SHP77 (cell line): Measurements from ENCODE around the gene ATP5F1D.
"Not testable (repeated sequence)": the region's sequence is repeated elsewhere in the genome, so short reads cannot be mapped to it uniquely, and the experiment has no call there.

ENCODE experiments used
- DNase-seq, 2 experiments: peaks; one replicate each; lab custom pipeline; 2025; lab: John Stamatoyannopoulos, UW

The ATP5F1D gene

DNA sequence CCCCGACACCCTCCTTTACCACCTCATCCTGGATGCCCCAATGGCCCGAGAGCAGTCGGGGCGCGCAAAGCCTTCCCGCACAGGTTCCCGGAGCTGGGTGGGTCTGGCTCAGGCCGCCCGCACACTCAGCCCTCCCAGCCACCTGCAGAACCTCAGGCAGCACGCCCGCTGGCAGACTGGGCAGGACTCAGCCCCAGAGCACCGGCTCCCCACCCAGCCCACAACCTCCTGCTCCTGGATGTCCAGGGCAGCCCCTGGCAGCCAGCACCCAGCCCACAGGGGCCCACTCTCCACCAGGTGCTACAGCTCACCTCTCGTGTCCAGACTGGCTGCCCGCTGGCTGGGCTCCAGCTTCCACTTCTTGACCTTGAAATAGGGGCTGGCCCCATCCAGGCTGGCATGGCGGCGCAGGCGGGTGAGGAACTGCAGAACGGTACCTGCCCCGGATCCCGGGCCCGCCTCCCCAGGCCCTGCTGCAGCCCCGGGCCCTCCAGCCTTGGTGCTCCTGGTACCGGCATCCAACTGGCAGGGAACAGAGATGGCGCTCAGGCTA, 8.4 kb upstream of the ATP5F1D start:
- DNase-seq = no peak

- no peak for DNase-seq
Measured at GRCh38 chr19:1234051-1234954, 7.2 kb upstream of the ATP5F1D start.

- no peak for DNase-seq
Measured at GRCh38 chr19:1234955-1235380, 6.6 kb upstream of the ATP5F1D start.

DNA sequence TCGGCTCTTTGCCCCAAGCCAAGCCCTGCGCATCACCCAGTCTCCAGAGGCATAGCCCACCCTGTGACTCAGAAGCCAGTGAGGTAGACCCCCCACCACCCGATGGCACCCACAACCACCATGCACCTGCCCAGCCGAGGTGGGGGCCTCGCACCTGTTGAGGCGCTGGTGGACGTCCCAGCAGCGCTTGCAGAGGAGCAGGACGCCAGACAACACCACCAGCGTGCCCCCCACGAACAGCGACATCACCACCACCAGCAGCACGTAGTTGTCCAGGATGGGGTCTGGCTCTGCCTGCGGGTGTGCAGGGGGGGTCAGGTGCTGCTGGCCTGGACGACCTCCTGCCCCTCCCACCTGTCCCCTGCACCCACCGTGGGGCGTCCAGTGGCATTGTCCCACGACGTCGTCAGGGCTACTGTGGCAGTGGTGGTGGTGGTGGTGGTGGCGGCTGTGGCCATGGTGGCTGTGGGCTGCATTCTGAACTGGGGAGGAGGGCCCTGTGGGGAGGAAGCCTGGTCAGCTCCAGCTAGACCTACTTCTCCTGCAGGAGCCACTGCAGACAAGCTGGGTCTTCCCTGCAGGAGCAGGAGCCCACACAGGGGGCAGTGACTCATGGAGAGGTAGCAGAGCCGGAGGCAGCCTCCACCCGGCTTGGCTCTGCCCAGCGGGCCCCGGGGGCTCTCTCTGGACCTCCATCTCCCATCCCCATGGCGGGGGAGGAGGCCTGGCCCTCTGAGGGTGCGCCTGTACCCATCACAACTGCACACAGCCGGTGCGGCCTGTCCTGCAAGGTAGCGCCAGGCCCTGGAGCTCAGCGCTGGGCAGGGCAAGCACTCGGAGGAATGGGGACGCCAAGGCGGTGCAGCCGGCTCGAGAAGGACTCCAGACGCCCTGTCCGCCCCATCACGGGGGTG, 5.7 kb upstream of the ATP5F1D start:
- no peak for DNase-seq

DNA sequence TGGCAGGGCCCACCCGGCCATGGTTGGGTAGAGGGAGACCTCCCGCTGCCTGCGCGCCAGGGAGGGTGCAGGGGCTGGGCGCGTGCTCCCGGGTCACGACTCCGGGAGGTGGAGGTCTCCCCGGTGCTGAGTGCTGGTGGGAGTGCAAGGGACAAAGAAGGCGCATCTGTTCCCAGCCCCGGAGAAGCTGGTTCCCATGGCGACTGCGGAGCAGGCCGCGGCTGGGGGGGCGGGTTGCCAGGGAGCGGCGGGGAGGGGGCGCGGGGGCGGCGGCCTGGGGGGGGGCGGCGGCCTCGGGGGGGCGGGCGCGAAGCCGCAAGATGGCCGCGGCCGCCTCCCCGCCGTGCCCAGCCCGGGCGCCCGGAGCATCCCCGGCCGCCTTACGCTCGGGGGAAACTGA, 5.0 kb upstream of the ATP5F1D start:
- DNase-seq = no peak

GRCh38 chr19:1237027-1237659, 4.4 kb upstream of the ATP5F1D start:
- no peak for DNase-seq

DNA sequence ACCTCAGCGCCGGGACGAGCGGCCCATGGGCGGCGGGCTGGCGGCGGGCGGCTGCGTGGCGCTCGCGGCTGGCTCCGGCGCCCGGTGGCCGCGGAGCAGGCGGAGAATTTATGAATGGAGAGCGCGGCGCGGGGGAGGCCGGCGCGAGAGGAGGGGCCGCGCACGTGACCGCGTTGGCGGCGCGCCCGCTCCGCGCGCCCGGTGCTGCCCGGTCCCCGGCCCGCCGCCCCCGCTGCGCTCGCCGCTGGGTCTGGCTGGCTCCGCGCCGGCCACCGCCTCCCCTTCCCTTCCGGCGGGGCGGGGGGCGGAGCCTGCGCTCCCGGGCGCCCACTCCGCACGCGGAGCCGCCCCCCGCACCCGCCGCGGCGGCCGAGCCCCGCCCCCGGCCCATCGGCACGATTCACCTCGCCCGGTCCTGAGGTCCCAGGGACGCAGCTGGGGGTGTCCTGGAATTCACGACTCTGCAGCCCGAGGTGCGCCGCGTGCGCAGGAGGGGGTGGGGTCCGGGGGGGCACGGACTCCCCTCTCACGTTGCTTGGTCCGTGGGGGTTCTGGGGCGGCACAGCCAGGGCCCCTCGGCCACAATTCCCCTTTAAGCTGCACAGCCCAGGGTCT, 3.7 kb upstream of the ATP5F1D start, which contains the start of gene CBARP:
Gene CBARP, minus strand, starts transcription at position 252 of the 615 bp plus-strand sequence. CDS start 1,905 bp downstream, outside the sequence.
- peak in 1 of 2 experiments; percentile 53 for DNase-seq

GRCh38 chr19:1238369-1239303, 2.9 kb upstream of the ATP5F1D start:
- no peak for DNase-seq

GRCh38 chr19:1239420-1239795, 2.1 kb upstream of the ATP5F1D start:
- no peak for DNase-seq

- peak; percentile 85 to 90 for DNase-seq
Measured at GRCh38 chr19:1239796-1240737, 1.5 kb upstream of the ATP5F1D start.

DNA sequence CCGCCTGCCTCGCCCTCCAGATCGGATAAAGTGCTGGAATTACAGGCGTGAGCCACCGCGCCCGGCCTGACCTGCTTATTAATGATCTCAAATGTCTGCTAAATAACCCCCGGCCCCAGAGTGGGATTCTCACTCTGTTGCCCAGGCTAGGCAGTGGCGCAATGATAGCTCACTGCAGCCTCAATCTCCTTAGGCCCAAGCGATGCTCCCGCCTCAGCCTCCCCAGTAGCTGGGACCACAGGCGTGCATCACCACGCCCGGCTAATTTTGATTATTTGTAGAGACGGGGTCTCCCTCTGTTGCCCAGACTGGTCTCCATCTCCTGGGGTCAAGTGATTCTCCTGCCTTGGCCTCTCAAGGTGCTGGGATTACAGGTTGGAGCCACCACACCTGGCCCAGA, 626 bp upstream of the ATP5F1D start:
- DNase-seq = no peak

GRCh38 chr19:1243768-1244692, 2.5 kb downstream of the ATP5F1D start:
- peak; percentile 35 to 68 for DNase-seq

DNA sequence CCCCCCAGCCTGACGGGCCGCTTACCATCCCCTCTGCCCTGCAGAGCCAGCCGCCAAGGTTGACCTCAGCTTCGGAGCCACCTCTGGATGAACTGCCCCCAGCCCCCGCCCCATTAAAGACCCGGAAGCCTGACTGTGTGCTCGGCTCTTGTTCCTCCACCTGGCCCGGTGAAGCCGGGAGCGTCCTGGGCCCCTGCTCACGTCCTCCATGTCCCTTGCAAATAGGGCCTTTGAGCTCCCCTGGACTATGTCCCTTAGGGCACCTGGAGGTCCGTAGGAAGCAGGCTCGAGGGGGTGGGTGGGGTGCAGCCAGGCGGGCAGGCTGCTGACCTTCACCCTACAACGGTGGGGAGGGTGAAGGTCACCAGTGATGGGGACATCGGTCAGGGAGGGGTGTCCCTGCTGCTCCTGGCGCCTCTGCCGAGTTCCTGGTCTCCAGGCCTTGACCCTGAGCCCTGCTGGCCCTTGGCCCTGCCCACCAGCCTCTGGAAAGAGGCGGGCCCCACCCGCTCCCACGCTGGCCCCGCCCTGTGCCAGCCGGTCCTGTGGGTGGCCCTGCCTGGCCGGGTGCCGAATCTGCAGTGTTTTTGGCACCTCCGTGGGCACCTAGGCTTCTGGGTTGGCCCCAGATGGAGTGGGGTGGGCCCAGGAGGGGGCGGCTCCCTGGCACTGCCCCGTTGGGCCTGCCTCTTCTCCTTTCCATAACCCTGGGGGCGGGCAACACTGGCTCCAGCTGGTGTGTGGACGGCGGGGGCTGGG, 3.3 kb downstream of the ATP5F1D start:
- DNase-seq = no peak

DNA sequence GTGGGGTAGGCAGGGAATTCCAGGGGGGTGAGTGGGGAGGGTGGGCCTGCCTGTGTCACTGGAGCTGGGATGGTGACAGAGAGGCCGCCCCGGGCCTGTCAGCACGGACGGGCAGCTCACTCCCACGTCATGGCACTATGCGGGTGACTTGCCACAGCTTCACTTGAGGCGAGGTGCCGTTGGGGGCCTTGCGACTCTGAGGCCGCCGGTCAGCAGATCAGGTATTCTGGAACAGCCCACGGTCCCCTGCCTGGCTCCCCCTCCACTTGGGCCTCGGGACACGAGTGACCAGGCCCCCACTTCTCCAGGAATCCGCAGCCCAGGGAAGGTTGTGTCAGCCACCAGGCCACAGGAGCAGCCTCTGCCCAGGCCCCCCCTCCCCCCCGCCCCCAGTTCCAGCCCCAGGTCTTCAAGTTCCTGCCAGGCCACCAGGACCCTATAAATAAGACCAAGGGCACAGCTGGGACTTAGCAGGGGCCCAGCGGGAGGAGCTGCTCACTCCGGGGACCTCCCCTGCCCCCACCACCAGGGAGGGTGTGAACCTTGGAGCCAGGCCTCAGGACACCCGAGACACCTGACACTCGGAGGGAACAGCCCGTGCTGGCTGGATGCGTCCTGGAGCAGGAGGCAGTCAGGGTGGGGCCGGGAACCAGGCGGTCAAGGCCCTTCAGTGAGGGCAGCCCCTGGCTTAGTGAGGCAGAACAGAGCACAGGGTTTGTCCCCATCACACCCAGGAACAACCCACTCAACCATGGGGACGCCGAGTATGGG, 4.1 kb downstream of the ATP5F1D start:
- DNase-seq = no peak

- DNase-seq = not testable (repeated sequence)
Measured at GRCh38 chr19:1246265-1247087, 4.9 kb downstream of the ATP5F1D start.

DNA sequence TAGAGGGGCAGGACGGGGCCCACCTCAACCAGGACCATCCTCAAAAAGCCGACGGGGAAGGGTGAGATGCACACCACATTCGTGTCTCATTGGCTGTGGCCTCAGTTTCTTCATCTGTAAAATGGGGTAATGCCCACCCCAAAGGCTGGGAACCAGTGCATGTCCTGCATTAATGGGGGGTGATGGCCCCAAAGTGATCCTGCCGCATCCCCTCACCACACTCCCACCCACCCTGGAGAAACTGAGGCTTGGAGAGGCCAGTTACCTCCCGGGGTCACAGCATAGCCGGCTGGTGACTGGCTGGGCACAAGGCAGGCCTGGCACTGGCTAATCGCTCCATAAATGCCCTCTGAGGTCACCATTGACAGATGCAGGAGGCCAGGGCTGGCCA, 6.2 kb downstream of the ATP5F1D start:
- no peak for DNase-seq
